IMR-90 (cell line): ENCODE measurements around the gene GNB5. TPM values are rescaled to one million over a fixed set of nuclear protein-coding genes. Genes with fewer than 3 reads are reported as not detected.

Experiments
- ATAC-seq: fragments of 200-7000 bp; cut with Tn5 transposase; 2 replicates; pipeline ENCODE4 v1.9.1; 2020; ENCODE audit warnings: low read depth, mild to moderate bottlenecking, moderate library complexity
- BruUV-seq: library from RNA; stranded (reverse); fragments of 400-500 nt; replicated peaks from 2 replicates; lab custom pipeline; 2021; lab: Mats Ljungman, UMichigan
- CTCF ChIA-PET: fragments of 300-600 bp; formaldehyde crosslinking; extraction: SDS; loops from one replicate; lab custom pipeline; 2021; ENCODE audit warnings: antibody characterized with exemption; lab: Yijun Ruan, JAX
- POLR2A ChIA-PET: fragments of 300-600 bp; sonication (Branson Sonifier 250); formaldehyde crosslinking; loops from one replicate; lab custom pipeline; 2022; ENCODE audit warnings: antibody characterized with exemption; ENCODE audit not compliant: unreplicated experiment; lab: Charles Lee
- DNase-seq: peaks from one replicate; pipeline ENCODE4 v3.0.0; 2013
- H2AFZ ChIP-seq: replicated peaks from 2 replicates; pipeline ENCODE3; 2013; ENCODE audit warnings: low read length, mild to moderate bottlenecking; ENCODE audit not compliant: poor library complexity
- H2AK5ac ChIP-seq: 2 replicates; pipeline ENCODE4 v1.6.1; 2013; ENCODE audit warnings: low read depth, low read length, inconsistent platforms
- H2AK9ac ChIP-seq: replicated peaks from 2 replicates; pipeline ENCODE3; 2013; ENCODE audit warnings: mild to moderate bottlenecking, low read depth, low read length, moderate library complexity; ENCODE audit not compliant: poor library complexity
- H2BK120ac ChIP-seq: 2 replicates; pipeline ENCODE4 v1.6.1; 2013; ENCODE audit warnings: low read depth, low read length, inconsistent platforms
- H2BK15ac ChIP-seq: 3 replicates; pipeline ENCODE4 v1.6.1; 2013; ENCODE audit warnings: low read depth, low read length, inconsistent platforms
- H2BK20ac ChIP-seq: 2 replicates; pipeline ENCODE4 v1.6.1; 2013; ENCODE audit warnings: low read depth, mild to moderate bottlenecking, inconsistent platforms, low read length, moderate library complexity
- H2BK5ac ChIP-seq: 2 replicates; pipeline ENCODE4 v1.6.1; 2013; ENCODE audit warnings: mild to moderate bottlenecking, low read depth, low read length, inconsistent platforms; ENCODE audit not compliant: poor library complexity, severe bottlenecking
- H3K14ac ChIP-seq: replicated peaks from 2 replicates; pipeline ENCODE4 v1.6.1; 2013; ENCODE audit warnings: low read depth, low read length, inconsistent platforms
- H3K18ac ChIP-seq: 2 replicates; pipeline ENCODE4 v1.6.1; 2013; ENCODE audit warnings: low read depth, low read length, control low read depth
- H3K23ac ChIP-seq: 2 replicates; pipeline ENCODE4 v1.6.1; 2013; ENCODE audit warnings: low read depth, low read length, inconsistent platforms
- H3K27ac ChIP-seq: 2 replicates; pipeline ENCODE4 v1.5.1; 2013; ENCODE audit warnings: mild to moderate bottlenecking, control low read depth, low read length; ENCODE audit not compliant: insufficient read depth
- H3K27me3 ChIP-seq: 2 replicates; pipeline ENCODE4 v1.6.1; 2013; ENCODE audit warnings: low read length; ENCODE audit not compliant: control insufficient read depth, insufficient read depth
- H3K36me3 ChIP-seq: 2 replicates; pipeline ENCODE4 v1.6.1; 2013; ENCODE audit warnings: low read length, mixed read lengths; ENCODE audit not compliant: control insufficient read depth, insufficient read depth
- H3K4ac ChIP-seq: 2 replicates; pipeline ENCODE4 v1.6.1; 2013; ENCODE audit warnings: low read depth, low read length, inconsistent platforms
- H3K4me1 ChIP-seq: 2 replicates; pipeline ENCODE4 v1.6.1; 2013; ENCODE audit warnings: low read length, mixed read lengths; ENCODE audit not compliant: control insufficient read depth, insufficient read depth
- H3K4me2 ChIP-seq: 2 replicates; pipeline ENCODE4 v1.6.1; 2013; ENCODE audit warnings: low read depth, mild to moderate bottlenecking, control low read depth, low read length, moderate library complexity
- H3K4me3 ChIP-seq: 2 replicates; pipeline ENCODE4 v1.5.1; 2013; ENCODE audit warnings: low read depth, mild to moderate bottlenecking, control low read depth, low read length, moderate library complexity; ENCODE audit not compliant: insufficient read depth
- H3K56ac ChIP-seq: 2 replicates; pipeline ENCODE4 v1.6.1; 2013; ENCODE audit warnings: low read length, inconsistent platforms; ENCODE audit not compliant: insufficient read depth; ENCODE audit errors: extremely low read depth
- H3K79me1 ChIP-seq, 2 experiments: 2 replicates each; pipeline ENCODE4 v1.6.1; 2013; ENCODE audit warnings: low read length in 2 of 2, inconsistent platforms in 1 of 2, low read depth in 1 of 2
- H3K9ac ChIP-seq: 2 replicates; pipeline ENCODE4 v1.6.1; 2013; ENCODE audit warnings: low read depth, low read length, control low read depth
- H3K9me1 ChIP-seq: 2 replicates; pipeline ENCODE4 v1.6.1; 2013; ENCODE audit warnings: low read length, inconsistent platforms; ENCODE audit not compliant: insufficient read depth
- H3K9me3 ChIP-seq: 2 replicates; pipeline ENCODE4 v1.6.1; 2013; ENCODE audit warnings: low read length; ENCODE audit not compliant: control insufficient read depth, insufficient read depth
- H4K20me1 ChIP-seq: 2 replicates; pipeline ENCODE4 v1.6.1; 2013; ENCODE audit warnings: low read length, inconsistent platforms; ENCODE audit not compliant: insufficient read depth
- H4K5ac ChIP-seq: 2 replicates; pipeline ENCODE4 v1.6.1; 2013; ENCODE audit warnings: mild to moderate bottlenecking, low read depth, low read length, control low read depth
- H4K8ac ChIP-seq, 2 experiments: 2 replicates each; pipeline ENCODE4 v1.6.1; 2013; ENCODE audit warnings: low read depth in 2 of 2, low read length in 2 of 2, control low read depth in 1 of 2, inconsistent platforms in 1 of 2
- H4K91ac ChIP-seq: 2 replicates; pipeline ENCODE4 v1.6.1; 2013; ENCODE audit warnings: low read depth, low read length, inconsistent platforms; ENCODE audit not compliant: insufficient read depth
- BHLHE40 ChIP-seq: fragments of 150-350 bp; IDR thresholded peaks from 2 replicates; pipeline ENCODE4 v1.6.1; 2016; ENCODE audit warnings: mild to moderate bottlenecking, low read depth, low read length
- CEBPB ChIP-seq: IDR thresholded peaks from 2 replicates; pipeline ENCODE4 v1.6.1; 2012; ENCODE audit warnings: low read depth, low read length, improper control_type of control experiment
- CHD1 ChIP-seq: IDR thresholded peaks from 2 replicates; pipeline ENCODE4 v1.6.1; 2012; ENCODE audit warnings: low read depth, low read length, improper control_type of control experiment
- FOS ChIP-seq: fragments of 150-350 bp; IDR thresholded peaks from 2 replicates; pipeline ENCODE4 v1.6.1; 2016; ENCODE audit warnings: low read depth, low read length
- MAFK ChIP-seq: IDR thresholded peaks from 2 replicates; pipeline ENCODE4 v1.6.1; 2012; ENCODE audit warnings: low read depth, low read length, improper control_type of control experiment
- MAZ ChIP-seq: IDR thresholded peaks from 2 replicates; pipeline ENCODE4 v1.6.1; 2012; ENCODE audit warnings: low read depth, mild to moderate bottlenecking, low read length, improper control_type of control experiment, moderate library complexity, borderline replicate concordance
- MXI1 ChIP-seq: IDR thresholded peaks from 2 replicates; pipeline ENCODE4 v1.6.1; 2012; ENCODE audit warnings: low read depth, mild to moderate bottlenecking, low read length, moderate library complexity, borderline replicate concordance
- NFE2L2 ChIP-seq: fragments of 150-350 bp; IDR thresholded peaks from 2 replicates; pipeline ENCODE4 v1.6.1; 2016; ENCODE audit warnings: low read depth, mild to moderate bottlenecking, low read length
- POLR2A ChIP-seq: IDR thresholded peaks from 2 replicates; pipeline ENCODE4 v1.6.1; 2012; ENCODE audit warnings: mild to moderate bottlenecking, low read depth, low read length
- RAD21 ChIP-seq: IDR thresholded peaks from 2 replicates; pipeline ENCODE4 v1.6.1; 2012; ENCODE audit warnings: low read length, improper control_type of control experiment
- RCOR1 ChIP-seq: IDR thresholded peaks from 2 replicates; pipeline ENCODE4 v1.6.1; 2012; ENCODE audit warnings: mild to moderate bottlenecking, low read length, improper control_type of control experiment; ENCODE audit not compliant: insufficient replicate concordance
- RFX5 ChIP-seq: IDR thresholded peaks from 2 replicates; pipeline ENCODE4 v1.8.0; 2012; ENCODE audit warnings: low read depth, mild to moderate bottlenecking, low read length, moderate library complexity
- SMC3 ChIP-seq: fragments of 150-350 bp; IDR thresholded peaks from 2 replicates; pipeline ENCODE4 v1.6.1; 2016; ENCODE audit warnings: low read depth, mild to moderate bottlenecking, antibody characterized with exemption, low read length, moderate library complexity
- WGBS, 2 experiments: methylation state at CpG; one replicate each; pipeline versions ENCODE4 v1.1.5 to v1.1.7; 2013; ENCODE audit warnings: missing lambda C conversion rate in 2 of 2; ENCODE audit not compliant: insufficient read length in 1 of 2; ENCODE audit errors: extremely low coverage in 2 of 2; 5-methylcytosine and 5-hydroxymethylcytosine counted together
- dilution Hi-C: fragments of 300-500 bp; cut with HindIII; formaldehyde crosslinking; loops from one replicate; pipeline ENCODE4 v1.14.3; 2018; ENCODE audit warnings: low sequenced_read_pairs; ENCODE audit not compliant: unreplicated experiment
- in situ Hi-C: fragments of 300-500 bp; cut with MboI; formaldehyde crosslinking; loops from 3 replicates; pipeline ENCODE4 v1.14.3; 2019; ENCODE audit warnings: low sequenced_read_pairs, inconsistent platforms, mixed read lengths
- intact Hi-C: fragments of 100-400 bp; cut with micrococcal nuclease; formaldehyde crosslinking; loops from 2 replicates; pipeline ENCODE4 v1.10.0; 2022
- polyA plus RNA-seq, 3 experiments: library from polyadenylated mRNA; depleted of rRNA; stranded (reverse); fragments of >200 nt; gene quantifications; 2 replicates each; pipeline ENCODE4 v1.2.3, GENCODE V29; 2012; ENCODE audit warnings: low replicate concordance in 1 of 3
- total RNA-seq: library from RNA; depleted of rRNA; stranded (reverse); fragments of >200 nt; gene quantifications from 2 replicates; pipeline ENCODE4 v1.2.3, GENCODE V29; 2012
- TF ChIP-seq, protein P1 (sequence below): conservative IDR thresholded peaks from 2 replicates; pipeline ENCODE4 v1.5.1; 2012; ENCODE audit warnings: mild to moderate bottlenecking, low read depth, low read length, improper control_type of control experiment
- TF ChIP-seq, protein P2 (sequence below): fragments of 150-350 bp; IDR thresholded peaks from 2 replicates; pipeline ENCODE4 v1.6.1; 2016; ENCODE audit warnings: low read depth, mild to moderate bottlenecking, low read length, moderate library complexity, borderline replicate concordance
- TF ChIP-seq, protein P3 (sequence below): fragments of 150-350 bp; IDR thresholded peaks from 2 replicates; pipeline ENCODE4 v1.6.1; 2017; ENCODE audit warnings: mild to moderate bottlenecking, antibody characterized with exemption, low read length, low read depth

GNB5 gene
- total and polyA plus RNA-seq, 2 of the 4 experiments (the other 2 are of a cell fraction) = 27.7 to 33.2 TPM

GRCh38 chr15:52204657-52205056 lies 13.5 kb upstream of the GNB5 start:
- POLR2A ChIA-PET = no interaction called here
- CTCF ChIA-PET = no interaction called here
- Histone ChIP-seq H3K27me3 (peaks cover 11% of the 10 kb centered on the region), H2BK20ac (no peak overlapping the region), H2BK5ac (no peak overlapping the region), H3K23ac (no peak overlapping the region), H2BK120ac (no peak overlapping the region), H2AFZ (no peak overlapping the region), H3K9ac (no peak overlapping the region), H3K14ac (no peak overlapping the region), H3K4ac (no peak overlapping the region), H3K56ac (no peak overlapping the region), H3K9me1 (no peaks in the 10 kb centered on the region), H3K79me1 (no peaks in the 10 kb centered on the region), H4K20me1 (no peaks in the 10 kb centered on the region), H3K27ac (no peak overlapping the region), H2BK15ac (no peak overlapping the region), H3K9me3 (no peaks in the 10 kb centered on the region), H2AK9ac (no peak overlapping the region), H3K4me1 (no peaks in the 10 kb centered on the region), H3K4me3 (no peak overlapping the region), H4K5ac (no peak overlapping the region), H3K18ac (no peak overlapping the region), H2AK5ac (no peak overlapping the region), H4K8ac (no peak overlapping the region), H4K91ac (no peak overlapping the region), H3K36me3 (no peaks in the 10 kb centered on the region), H3K4me2 (no peak overlapping the region)
- DNase-seq = no peak
- intact Hi-C loops = loop anchor here (5.0 kb wide), 1 partner anchor 222 kb away; no protein-coding TSS in a partner anchor
- TF ChIP-seq BHLHE40 = no peak
- no peak for TF ChIP-seq MAFK
- TF ChIP-seq POLR2A = no peak
- no peak for TF ChIP-seq MAZ
- TF ChIP-seq FOS = no peak
- TF ChIP-seq RAD21 = no peak
- TF ChIP-seq CEBPB = no peak
- no peak for TF ChIP-seq NFE2L2
- no peak for TF ChIP-seq MXI1
- no peak for TF ChIP-seq CHD1
- TF ChIP-seq, protein P1, sequence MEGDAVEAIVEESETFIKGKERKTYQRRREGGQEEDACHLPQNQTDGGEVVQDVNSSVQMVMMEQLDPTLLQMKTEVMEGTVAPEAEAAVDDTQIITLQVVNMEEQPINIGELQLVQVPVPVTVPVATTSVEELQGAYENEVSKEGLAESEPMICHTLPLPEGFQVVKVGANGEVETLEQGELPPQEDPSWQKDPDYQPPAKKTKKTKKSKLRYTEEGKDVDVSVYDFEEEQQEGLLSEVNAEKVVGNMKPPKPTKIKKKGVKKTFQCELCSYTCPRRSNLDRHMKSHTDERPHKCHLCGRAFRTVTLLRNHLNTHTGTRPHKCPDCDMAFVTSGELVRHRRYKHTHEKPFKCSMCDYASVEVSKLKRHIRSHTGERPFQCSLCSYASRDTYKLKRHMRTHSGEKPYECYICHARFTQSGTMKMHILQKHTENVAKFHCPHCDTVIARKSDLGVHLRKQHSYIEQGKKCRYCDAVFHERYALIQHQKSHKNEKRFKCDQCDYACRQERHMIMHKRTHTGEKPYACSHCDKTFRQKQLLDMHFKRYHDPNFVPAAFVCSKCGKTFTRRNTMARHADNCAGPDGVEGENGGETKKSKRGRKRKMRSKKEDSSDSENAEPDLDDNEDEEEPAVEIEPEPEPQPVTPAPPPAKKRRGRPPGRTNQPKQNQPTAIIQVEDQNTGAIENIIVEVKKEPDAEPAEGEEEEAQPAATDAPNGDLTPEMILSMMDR = no peak
- TF ChIP-seq SMC3 = no peak
- no peak for TF ChIP-seq RCOR1
- TF ChIP-seq, protein P2, sequence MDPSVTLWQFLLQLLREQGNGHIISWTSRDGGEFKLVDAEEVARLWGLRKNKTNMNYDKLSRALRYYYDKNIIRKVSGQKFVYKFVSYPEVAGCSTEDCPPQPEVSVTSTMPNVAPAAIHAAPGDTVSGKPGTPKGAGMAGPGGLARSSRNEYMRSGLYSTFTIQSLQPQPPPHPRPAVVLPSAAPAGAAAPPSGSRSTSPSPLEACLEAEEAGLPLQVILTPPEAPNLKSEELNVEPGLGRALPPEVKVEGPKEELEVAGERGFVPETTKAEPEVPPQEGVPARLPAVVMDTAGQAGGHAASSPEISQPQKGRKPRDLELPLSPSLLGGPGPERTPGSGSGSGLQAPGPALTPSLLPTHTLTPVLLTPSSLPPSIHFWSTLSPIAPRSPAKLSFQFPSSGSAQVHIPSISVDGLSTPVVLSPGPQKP = no peak
- TF ChIP-seq, protein P3, sequence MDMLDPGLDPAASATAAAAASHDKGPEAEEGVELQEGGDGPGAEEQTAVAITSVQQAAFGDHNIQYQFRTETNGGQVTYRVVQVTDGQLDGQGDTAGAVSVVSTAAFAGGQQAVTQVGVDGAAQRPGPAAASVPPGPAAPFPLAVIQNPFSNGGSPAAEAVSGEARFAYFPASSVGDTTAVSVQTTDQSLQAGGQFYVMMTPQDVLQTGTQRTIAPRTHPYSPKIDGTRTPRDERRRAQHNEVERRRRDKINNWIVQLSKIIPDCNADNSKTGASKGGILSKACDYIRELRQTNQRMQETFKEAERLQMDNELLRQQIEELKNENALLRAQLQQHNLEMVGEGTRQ = no peak
- TF ChIP-seq RFX5 = no peak
- WGBS, 2 experiments = 91% methylated on average over 13 of the region's 20 CpGs; no CpG with 5 or more reads in 1 of the 2 experiments
- no TSS peak for BruUV-seq
- in situ Hi-C loops = no loop called here
- dilution Hi-C loops = no loop called here
- ATAC-seq = no peak
